SK-N-SH (cell line): ENCODE results near the gene CCR3. TPM values are rescaled to one million over a fixed set of nuclear protein-coding genes. Genes with fewer than 3 reads are reported as not detected.

ENCODE experiments used
- CTCF ChIA-PET: fragments of 300-600, 350-600 bp; formaldehyde crosslinking; extraction: SDS; loops from one replicate; lab custom pipeline; 2021; lab: Yijun Ruan, JAX
- POLR2A ChIA-PET: fragments of 350-600 bp; sonication (Branson Sonifier 250); formaldehyde crosslinking; extraction: SDS; loops from one replicate; lab custom pipeline; 2020; ENCODE audit warnings: antibody characterized with exemption, inconsistent platforms; lab: Yijun Ruan, JAX
- DNase-seq: peaks from one replicate; pipeline ENCODE4 v3.0.0; 2012
- H2AFZ ChIP-seq: fragments of 200-600 bp; sonication (generic); 2 replicates; pipeline ENCODE4 v1.8.1; 2016; ENCODE audit warnings: antibody characterized with exemption, mild to moderate bottlenecking, low read depth
- H3F3A ChIP-seq: fragments of 200-600 bp; sonication (generic); replicated peaks from 2 replicates; pipeline ENCODE3; 2016; ENCODE audit warnings: antibody characterized with exemption, mild to moderate bottlenecking; ENCODE audit not compliant: insufficient read depth
- H3K27ac ChIP-seq, 2 experiments: fragments of 200-500 bp in 1 of 2; fragments of 200-600 bp in 1 of 2; sonication (Bioruptor generic) in 1 of 2; sonication (generic), shearing (Covaris generic) in 1 of 2; 2 replicates each; pipeline versions ENCODE4 v1.5.1 to v1.6.1; 2014 to 2016; ENCODE audit warnings: low read depth in 2 of 2, inconsistent platforms in 1 of 2, low read length in 1 of 2, mild to moderate bottlenecking in 1 of 2, mixed read lengths in 1 of 2
- H3K27me3 ChIP-seq: fragments of 200-600 bp; sonication (generic), shearing (Covaris generic); 2 replicates; pipeline ENCODE4 v1.6.1; 2016; ENCODE audit warnings: mixed run types; ENCODE audit not compliant: insufficient read depth
- H3K36me3 ChIP-seq, 2 experiments: fragments of 200-500 bp in 1 of 2; fragments of 200-600 bp in 1 of 2; sonication (Bioruptor generic) in 1 of 2; sonication (generic) in 1 of 2; replicated peaks in 1 of 2; 2 replicates each; pipeline versions ENCODE3 to v1.5.1; 2014 to 2016; ENCODE audit warnings: low read length in 1 of 2, mild to moderate bottlenecking in 1 of 2; ENCODE audit not compliant: insufficient read depth in 2 of 2, control insufficient read depth in 1 of 2
- H3K4me1 ChIP-seq, 2 experiments: fragments of 200-500 bp in 1 of 2; fragments of 200-600 bp in 1 of 2; sonication (Bioruptor generic) in 1 of 2; sonication (generic), shearing (Covaris generic) in 1 of 2; 2 replicates each; pipeline versions ENCODE4 v1.5.1 to v1.6.1; 2014 to 2016; ENCODE audit warnings: low read depth in 1 of 2, low read length in 1 of 2, mixed run types in 1 of 2; ENCODE audit not compliant: insufficient read depth in 2 of 2, control insufficient read depth in 1 of 2
- H3K4me2 ChIP-seq: fragments of 200-600 bp; sonication (generic), shearing (Covaris generic); 2 replicates; pipeline ENCODE4 v1.6.1; 2017; ENCODE audit warnings: mixed run types
- H3K4me3 ChIP-seq, 2 experiments: fragments of 200-500 bp in 1 of 2; fragments of 200-600 bp in 1 of 2; sonication (Bioruptor generic) in 1 of 2; sonication (generic), shearing (Covaris generic) in 1 of 2; 2 replicates each; pipeline versions ENCODE4 v1.5.1 to v1.8.1; 2014 to 2016; ENCODE audit warnings: low read depth in 2 of 2, inconsistent platforms in 1 of 2, low read length in 1 of 2, mild to moderate bottlenecking in 1 of 2, mixed read lengths in 1 of 2, moderate library complexity in 1 of 2
- H3K79me2 ChIP-seq: fragments of 200-600 bp; sonication (generic); 2 replicates; pipeline ENCODE4 v1.8.1; 2017; ENCODE audit warnings: mild to moderate bottlenecking; ENCODE audit not compliant: insufficient read depth
- H3K9ac ChIP-seq: fragments of 200-600 bp; sonication (generic); 2 replicates; pipeline ENCODE4 v1.6.1; 2017; ENCODE audit warnings: mixed run types
- H3K9me2 ChIP-seq: fragments of 200-600 bp; sonication (generic); 2 replicates; pipeline ENCODE4 v1.6.1; 2017; ENCODE audit warnings: mixed run types
- H3K9me3 ChIP-seq: fragments of 200-600 bp; sonication (generic); 2 replicates; pipeline ENCODE4 v1.6.1; 2017; ENCODE audit warnings: mixed run types, mild to moderate bottlenecking, moderate library complexity
- H4K20me1 ChIP-seq: fragments of 200-600 bp; sonication (generic); 2 replicates; pipeline ENCODE4 v1.6.1; 2017; ENCODE audit warnings: mild to moderate bottlenecking, mixed run types; ENCODE audit not compliant: insufficient read depth
- EZH2phosphoT487 ChIP-seq: fragments of 200-600 bp; sonication (generic); IDR thresholded peaks from 2 replicates; pipeline ENCODE4 v1.6.1; 2017; ENCODE audit warnings: low read depth, mixed run types, mild to moderate bottlenecking, antibody characterized with exemption, moderate library complexity, borderline replicate concordance
- FOSL2 ChIP-seq: IDR thresholded peaks from 2 replicates; pipeline ENCODE4 v1.4.0; 2012; ENCODE audit warnings: low read depth, mild to moderate bottlenecking, moderate library complexity, borderline replicate concordance
- FOXJ3 ChIP-seq: sonication (generic); formaldehyde crosslinking; IDR thresholded peaks from 2 replicates; pipeline ENCODE4 v1.5.1; 2020; ENCODE audit warnings: mild to moderate bottlenecking, missing genetic modification reagents
- GATA2 ChIP-seq: sonication (generic); formaldehyde crosslinking; IDR thresholded peaks from 2 replicates; pipeline ENCODE4 v1.5.0; 2020; ENCODE audit warnings: mild to moderate bottlenecking, missing genetic modification reagents
- JUND ChIP-seq: IDR thresholded peaks from 2 replicates; pipeline ENCODE4 v1.4.0; 2012
- MXI1 ChIP-seq: IDR thresholded peaks from 2 replicates; pipeline ENCODE4 v1.6.1; 2012; ENCODE audit warnings: mild to moderate bottlenecking, low read depth, low read length, improper control_type of control experiment
- NRF1 ChIP-seq: IDR thresholded peaks from 2 replicates; pipeline ENCODE4 v1.6.1; 2012; ENCODE audit warnings: low read depth, mild to moderate bottlenecking, low read length
- RAD21 ChIP-seq: IDR thresholded peaks from 2 replicates; pipeline ENCODE4 v1.6.1; 2012; ENCODE audit warnings: mild to moderate bottlenecking, low read length
- RFX5 ChIP-seq: IDR thresholded peaks from 2 replicates; pipeline ENCODE4 v1.6.1; 2012; ENCODE audit warnings: mild to moderate bottlenecking, improper control_type of control experiment, low read length
- TAF1 ChIP-seq: IDR thresholded peaks from 2 replicates; pipeline ENCODE4 v1.6.1; 2012; ENCODE audit warnings: low read depth, mild to moderate bottlenecking, low read length, moderate library complexity, borderline replicate concordance
- TCF12 ChIP-seq: IDR thresholded peaks from 2 replicates; pipeline ENCODE4 v1.4.0; 2012
- TEAD4 ChIP-seq: IDR thresholded peaks from 2 replicates; pipeline ENCODE4 v1.4.0; 2012; ENCODE audit warnings: mild to moderate bottlenecking, borderline replicate concordance; ENCODE audit not compliant: insufficient read depth
- WGBS: methylation state at CpG from one replicate; pipeline ENCODE4 v1.1.6; 2017; ENCODE audit warnings: low lambda C conversion rate; 5-methylcytosine and 5-hydroxymethylcytosine counted together
- polyA plus RNA-seq, 3 experiments: library from polyadenylated mRNA; depleted of rRNA; stranded (reverse); fragments of >200 nt; gene quantifications; 2 replicates each; pipeline ENCODE4 v1.2.3, GENCODE V29; 2012
- TF ChIP-seq, protein P1 (sequence below): IDR thresholded peaks from 2 replicates; pipeline ENCODE4 v1.6.1; 2012; ENCODE audit warnings: mild to moderate bottlenecking, low read depth, low read length, moderate library complexity
- TF ChIP-seq, protein P2 (sequence below): fragments of 200-600 bp; sonication (generic); IDR thresholded peaks from 2 replicates; pipeline ENCODE4 v1.6.1; 2017; ENCODE audit warnings: antibody characterized with exemption, mild to moderate bottlenecking, moderate library complexity
- TF ChIP-seq, protein P3 (sequence below): IDR thresholded peaks from 2 replicates; pipeline ENCODE4 v1.4.0; 2012; ENCODE audit warnings: low read depth, borderline replicate concordance
- TF ChIP-seq, protein P4 (sequence below): IDR thresholded peaks from 2 replicates; pipeline ENCODE4 v1.4.0; 2012; ENCODE audit warnings: low read depth
- TF ChIP-seq, protein P5 (sequence below): IDR thresholded peaks from 2 replicates; pipeline ENCODE4; 2012

The CCR3 gene
- polyA plus RNA-seq, 1 of the 3 experiments (the other 2 are of a cell fraction): not detected

DNA sequence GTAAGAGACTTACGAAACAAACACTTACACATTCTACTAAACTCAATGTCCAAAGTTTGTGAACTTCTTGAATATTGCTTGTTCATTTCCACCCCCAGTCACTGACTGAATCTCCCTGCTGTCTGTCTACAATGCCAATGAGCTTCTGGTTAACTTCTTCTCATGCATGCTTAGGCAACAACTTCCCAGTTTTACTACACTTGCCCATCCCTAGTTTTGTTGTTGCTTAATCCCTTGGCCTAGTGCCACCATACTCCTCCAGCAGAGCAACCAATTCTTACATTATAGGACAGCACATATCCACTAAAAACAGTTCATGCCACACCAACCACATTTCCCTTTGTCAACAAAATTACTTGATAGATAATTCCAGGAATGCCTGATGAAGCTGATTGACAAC, 70.7 kb downstream of the CCR3 start:
- H3K9ac ChIP-seq: no peak overlapping the region
- 0% methylated on average over 1 of the region's 1 CpG for WGBS
- H3K4me2 ChIP-seq: no peak overlapping the region
- H3K9me3 ChIP-seq: no peaks in the 10 kb centered on the region
- no peak for TF ChIP-seq TCF12
- TF ChIP-seq NRF1: no peak
- no peak for TF ChIP-seq EZH2phosphoT487
- no peak for TF ChIP-seq FOSL2
- no peak for TF ChIP-seq RFX5
- TF ChIP-seq, protein P1, sequence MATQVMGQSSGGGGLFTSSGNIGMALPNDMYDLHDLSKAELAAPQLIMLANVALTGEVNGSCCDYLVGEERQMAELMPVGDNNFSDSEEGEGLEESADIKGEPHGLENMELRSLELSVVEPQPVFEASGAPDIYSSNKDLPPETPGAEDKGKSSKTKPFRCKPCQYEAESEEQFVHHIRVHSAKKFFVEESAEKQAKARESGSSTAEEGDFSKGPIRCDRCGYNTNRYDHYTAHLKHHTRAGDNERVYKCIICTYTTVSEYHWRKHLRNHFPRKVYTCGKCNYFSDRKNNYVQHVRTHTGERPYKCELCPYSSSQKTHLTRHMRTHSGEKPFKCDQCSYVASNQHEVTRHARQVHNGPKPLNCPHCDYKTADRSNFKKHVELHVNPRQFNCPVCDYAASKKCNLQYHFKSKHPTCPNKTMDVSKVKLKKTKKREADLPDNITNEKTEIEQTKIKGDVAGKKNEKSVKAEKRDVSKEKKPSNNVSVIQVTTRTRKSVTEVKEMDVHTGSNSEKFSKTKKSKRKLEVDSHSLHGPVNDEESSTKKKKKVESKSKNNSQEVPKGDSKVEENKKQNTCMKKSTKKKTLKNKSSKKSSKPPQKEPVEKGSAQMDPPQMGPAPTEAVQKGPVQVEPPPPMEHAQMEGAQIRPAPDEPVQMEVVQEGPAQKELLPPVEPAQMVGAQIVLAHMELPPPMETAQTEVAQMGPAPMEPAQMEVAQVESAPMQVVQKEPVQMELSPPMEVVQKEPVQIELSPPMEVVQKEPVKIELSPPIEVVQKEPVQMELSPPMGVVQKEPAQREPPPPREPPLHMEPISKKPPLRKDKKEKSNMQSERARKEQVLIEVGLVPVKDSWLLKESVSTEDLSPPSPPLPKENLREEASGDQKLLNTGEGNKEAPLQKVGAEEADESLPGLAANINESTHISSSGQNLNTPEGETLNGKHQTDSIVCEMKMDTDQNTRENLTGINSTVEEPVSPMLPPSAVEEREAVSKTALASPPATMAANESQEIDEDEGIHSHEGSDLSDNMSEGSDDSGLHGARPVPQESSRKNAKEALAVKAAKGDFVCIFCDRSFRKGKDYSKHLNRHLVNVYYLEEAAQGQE: no peak
- TF ChIP-seq, protein P2, sequence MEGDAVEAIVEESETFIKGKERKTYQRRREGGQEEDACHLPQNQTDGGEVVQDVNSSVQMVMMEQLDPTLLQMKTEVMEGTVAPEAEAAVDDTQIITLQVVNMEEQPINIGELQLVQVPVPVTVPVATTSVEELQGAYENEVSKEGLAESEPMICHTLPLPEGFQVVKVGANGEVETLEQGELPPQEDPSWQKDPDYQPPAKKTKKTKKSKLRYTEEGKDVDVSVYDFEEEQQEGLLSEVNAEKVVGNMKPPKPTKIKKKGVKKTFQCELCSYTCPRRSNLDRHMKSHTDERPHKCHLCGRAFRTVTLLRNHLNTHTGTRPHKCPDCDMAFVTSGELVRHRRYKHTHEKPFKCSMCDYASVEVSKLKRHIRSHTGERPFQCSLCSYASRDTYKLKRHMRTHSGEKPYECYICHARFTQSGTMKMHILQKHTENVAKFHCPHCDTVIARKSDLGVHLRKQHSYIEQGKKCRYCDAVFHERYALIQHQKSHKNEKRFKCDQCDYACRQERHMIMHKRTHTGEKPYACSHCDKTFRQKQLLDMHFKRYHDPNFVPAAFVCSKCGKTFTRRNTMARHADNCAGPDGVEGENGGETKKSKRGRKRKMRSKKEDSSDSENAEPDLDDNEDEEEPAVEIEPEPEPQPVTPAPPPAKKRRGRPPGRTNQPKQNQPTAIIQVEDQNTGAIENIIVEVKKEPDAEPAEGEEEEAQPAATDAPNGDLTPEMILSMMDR: no peak
- no peak overlapping the region for H2AFZ ChIP-seq
- no peaks in the 10 kb centered on the region for H3K79me2 ChIP-seq
- H3K4me3 ChIP-seq: no peak overlapping the region
- DNase-seq: no peak
- no peaks in the 10 kb centered on the region for H3K9me2 ChIP-seq
- ChIA-PET POLR2A (no interaction called here), CTCF (no interaction called here)
- no peaks in the 10 kb centered on the region for H3F3A ChIP-seq
- no peaks in the 10 kb centered on the region for H3K27me3 ChIP-seq
- no peaks in the 10 kb centered on the region for H4K20me1 ChIP-seq
- no peak overlapping the region for H3K27ac ChIP-seq
- no peaks in the 10 kb centered on the region for H3K4me1 ChIP-seq
- no peaks in the 10 kb centered on the region for H3K36me3 ChIP-seq

DNA sequence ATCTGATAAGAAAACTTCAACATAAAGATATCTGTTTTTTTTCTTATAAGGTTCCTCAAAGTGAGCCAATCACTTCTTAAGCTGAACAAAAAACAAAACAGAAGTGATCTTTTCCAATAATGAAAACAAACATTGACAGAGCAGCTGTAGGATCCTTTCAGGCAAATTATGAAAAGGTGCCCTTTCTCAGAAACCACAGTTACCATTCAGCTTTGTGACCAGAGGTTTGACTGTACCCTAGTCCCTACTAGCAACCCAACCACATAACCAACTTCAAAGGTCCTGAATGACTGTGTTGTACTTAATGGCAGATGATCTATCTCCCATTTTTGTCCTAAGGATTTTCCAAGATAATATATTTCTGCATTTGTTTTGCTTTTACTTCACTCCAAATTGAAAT, 72.3 kb downstream of the CCR3 start:
- CTCF ChIA-PET: interaction anchor here (0.6 kb wide), 1 partner anchor 545 kb away, joined by 3 read pairs; no protein-coding TSS in a partner anchor
- POLR2A ChIA-PET: no interaction called here
- Histone ChIP-seq H3K4me3 (no peak overlapping the region), H4K20me1 (no peaks in the 10 kb centered on the region), H2AFZ (no peak overlapping the region), H3K4me1 (no peaks in the 10 kb centered on the region), H3K27me3 (no peaks in the 10 kb centered on the region), H3K9ac (no peak overlapping the region), H3K36me3 (no peaks in the 10 kb centered on the region), H3K4me2 (no peak overlapping the region), H3F3A (no peaks in the 10 kb centered on the region), H3K9me2 (no peaks in the 10 kb centered on the region), H3K27ac (no peak overlapping the region), H3K79me2 (no peaks in the 10 kb centered on the region), H3K9me3 (no peaks in the 10 kb centered on the region)
- DNase-seq: no peak
- no peak for TF ChIP-seq JUND
- TF ChIP-seq, protein P3, sequence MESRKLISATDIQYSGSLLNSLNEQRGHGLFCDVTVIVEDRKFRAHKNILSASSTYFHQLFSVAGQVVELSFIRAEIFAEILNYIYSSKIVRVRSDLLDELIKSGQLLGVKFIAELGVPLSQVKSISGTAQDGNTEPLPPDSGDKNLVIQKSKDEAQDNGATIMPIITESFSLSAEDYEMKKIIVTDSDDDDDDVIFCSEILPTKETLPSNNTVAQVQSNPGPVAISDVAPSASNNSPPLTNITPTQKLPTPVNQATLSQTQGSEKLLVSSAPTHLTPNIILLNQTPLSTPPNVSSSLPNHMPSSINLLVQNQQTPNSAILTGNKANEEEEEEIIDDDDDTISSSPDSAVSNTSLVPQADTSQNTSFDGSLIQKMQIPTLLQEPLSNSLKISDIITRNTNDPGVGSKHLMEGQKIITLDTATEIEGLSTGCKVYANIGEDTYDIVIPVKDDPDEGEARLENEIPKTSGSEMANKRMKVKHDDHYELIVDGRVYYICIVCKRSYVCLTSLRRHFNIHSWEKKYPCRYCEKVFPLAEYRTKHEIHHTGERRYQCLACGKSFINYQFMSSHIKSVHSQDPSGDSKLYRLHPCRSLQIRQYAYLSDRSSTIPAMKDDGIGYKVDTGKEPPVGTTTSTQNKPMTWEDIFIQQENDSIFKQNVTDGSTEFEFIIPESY: no peak
- no peak for TF ChIP-seq TEAD4
- TF ChIP-seq RAD21: no peak
- no peak for TF ChIP-seq TCF12
- TF ChIP-seq, protein P4, sequence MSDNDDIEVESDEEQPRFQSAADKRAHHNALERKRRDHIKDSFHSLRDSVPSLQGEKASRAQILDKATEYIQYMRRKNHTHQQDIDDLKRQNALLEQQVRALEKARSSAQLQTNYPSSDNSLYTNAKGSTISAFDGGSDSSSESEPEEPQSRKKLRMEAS: no peak
- no peak for TF ChIP-seq TAF1
- no peak for TF ChIP-seq MXI1
- TF ChIP-seq, protein P5, sequence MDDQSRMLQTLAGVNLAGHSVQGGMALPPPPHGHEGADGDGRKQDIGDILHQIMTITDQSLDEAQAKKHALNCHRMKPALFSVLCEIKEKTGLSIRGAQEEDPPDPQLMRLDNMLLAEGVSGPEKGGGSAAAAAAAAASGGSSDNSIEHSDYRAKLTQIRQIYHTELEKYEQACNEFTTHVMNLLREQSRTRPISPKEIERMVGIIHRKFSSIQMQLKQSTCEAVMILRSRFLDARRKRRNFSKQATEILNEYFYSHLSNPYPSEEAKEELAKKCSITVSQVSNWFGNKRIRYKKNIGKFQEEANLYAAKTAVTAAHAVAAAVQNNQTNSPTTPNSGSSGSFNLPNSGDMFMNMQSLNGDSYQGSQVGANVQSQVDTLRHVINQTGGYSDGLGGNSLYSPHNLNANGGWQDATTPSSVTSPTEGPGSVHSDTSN: no peak
- no peak for TF ChIP-seq FOXJ3 (CRISPR knock-in tag)
- TF ChIP-seq GATA2: no peak
- TF ChIP-seq, protein P2: no peak
